ENCODE data around the gene NFKBIB.
"Not testable (repeated sequence)": the region's sequence is repeated elsewhere in the genome, so short reads cannot be mapped to it uniquely, and the experiment has no call there.

NFKBIB gene

DNA sequence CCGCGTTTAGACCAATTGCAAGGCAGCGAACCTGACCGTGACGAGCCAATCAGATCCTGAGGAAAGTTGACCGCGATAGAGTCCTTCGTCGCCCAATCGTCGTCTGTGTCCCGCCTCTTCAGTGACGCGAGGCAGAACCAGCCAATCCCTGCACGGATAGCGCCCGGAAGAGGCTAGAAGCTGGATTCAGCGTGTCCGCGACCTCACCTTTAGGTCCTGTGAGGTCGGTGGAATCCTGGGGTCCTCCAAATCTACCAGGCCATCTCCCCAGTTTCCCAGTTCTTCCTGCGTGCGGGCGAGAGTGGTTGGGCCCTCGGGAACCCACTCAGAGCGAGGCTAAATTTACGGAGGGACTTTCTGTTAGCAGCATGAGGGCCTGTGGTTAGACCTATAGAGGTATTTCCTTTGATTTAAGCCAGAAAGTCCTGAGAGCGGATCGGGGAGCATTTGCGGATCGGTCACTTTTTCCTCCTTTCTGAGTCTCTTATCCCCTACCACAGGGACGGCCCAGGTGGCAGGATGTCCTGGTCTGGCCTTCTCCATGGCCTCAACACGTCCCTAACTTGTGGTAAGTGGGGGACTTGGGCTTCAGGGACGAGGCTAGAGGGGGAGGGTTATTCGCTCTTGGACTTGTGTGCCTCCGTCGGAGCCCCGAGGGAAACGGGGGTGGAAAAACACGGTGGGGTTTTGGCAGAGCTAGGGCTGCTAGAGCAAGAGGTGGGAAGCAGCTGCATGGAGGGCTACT, 31.2 kb downstream of the NFKBIB start, which contains the start of gene MRPS12:
MRPS12 (plus strand) TSS at position 169 of the 745 bp plus-strand sequence; CDS start at position 520, 351 bp downstream.
- DNase-seq = peak; percentile 99

DNA sequence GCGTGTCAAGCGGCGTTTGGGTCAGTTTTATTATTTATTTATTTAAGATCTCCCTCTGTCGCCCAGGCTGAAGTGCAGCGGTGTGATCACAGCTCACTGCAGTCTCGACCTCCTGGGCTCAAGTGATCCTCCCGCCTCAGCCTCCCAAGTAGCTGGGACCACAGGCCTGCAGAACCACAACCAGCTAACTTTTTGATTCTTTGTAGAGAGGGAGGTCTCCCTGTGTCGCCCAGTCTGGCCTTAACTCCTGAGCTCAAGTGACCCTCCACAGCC, 31.7 kb downstream of the NFKBIB start:
- DNase-seq = no peak

DNA sequence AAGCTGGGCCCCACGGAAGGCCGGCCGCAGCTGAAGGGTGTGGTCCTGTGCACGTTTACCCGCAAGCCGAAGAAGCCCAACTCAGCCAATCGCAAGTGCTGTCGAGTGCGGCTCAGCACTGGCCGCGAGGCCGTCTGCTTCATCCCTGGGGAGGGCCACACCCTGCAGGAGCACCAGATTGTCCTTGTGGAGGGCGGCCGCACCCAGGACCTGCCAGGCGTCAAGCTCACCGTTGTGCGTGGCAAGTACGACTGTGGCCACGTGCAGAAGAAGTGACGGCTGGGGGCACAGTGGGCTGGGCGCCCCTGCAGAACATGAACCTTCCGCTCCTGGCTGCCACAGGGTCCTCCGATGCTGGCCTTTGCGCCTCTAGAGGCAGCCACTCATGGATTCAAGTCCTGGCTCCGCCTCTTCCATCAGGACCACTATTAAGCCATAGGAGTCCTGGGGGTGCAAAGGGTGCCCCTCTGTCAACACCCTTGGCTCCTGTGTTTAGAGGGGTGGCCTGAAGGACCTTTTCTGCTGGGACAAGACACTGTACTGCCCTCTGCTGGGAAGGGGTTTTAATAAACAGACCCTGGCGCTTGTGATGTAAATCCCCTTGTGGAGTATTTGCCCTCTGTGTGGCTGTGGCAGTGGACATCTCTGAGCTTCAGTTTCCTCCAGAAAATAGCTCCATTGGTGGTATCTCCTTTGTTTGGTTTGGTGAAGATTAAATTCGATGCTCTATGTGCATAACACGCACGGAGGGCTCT, 32.8 kb downstream of the NFKBIB start:
- DNase-seq = peak; percentile 65

DNA sequence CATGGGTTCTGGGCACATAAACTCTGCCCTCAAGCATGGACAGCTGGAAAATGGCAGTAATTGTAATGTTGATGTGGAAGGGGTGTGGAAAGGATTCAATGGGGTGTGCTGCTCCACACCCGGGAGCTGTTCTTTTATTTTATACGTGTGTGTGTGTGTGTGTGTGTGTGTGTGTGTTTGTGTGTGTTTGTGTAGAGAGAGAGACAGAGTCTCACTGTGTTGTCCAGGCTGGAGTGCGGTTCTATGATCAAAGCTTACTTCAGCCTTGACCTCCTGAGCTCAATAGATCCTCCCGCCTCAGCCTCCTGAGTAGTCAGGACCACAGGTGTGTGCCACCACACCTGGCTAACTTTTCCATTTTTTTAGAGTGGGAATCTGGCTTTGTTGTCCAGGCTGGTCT, 33.8 kb downstream of the NFKBIB start:
- no peak for DNase-seq

DNA sequence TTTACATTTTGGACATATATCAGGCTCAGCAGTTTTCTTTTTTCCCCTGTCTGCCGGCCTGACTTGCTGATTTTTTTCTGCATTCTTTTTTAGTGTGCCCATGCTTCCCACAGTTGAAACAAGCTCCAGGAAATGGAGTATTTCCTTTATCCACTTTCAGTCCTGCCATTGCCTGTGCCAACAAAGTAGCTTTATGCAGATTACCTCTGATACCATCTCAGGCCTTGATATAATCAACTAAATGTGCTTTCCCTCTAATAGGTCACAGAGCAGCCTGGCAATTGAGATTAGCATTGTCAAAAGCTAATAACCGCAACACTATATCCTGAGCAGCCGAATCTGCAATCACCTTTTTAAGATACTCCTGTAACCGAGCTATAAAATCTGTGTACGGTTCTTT, 40.2 kb downstream of the NFKBIB start:
- DNase-seq = no peak

DNA sequence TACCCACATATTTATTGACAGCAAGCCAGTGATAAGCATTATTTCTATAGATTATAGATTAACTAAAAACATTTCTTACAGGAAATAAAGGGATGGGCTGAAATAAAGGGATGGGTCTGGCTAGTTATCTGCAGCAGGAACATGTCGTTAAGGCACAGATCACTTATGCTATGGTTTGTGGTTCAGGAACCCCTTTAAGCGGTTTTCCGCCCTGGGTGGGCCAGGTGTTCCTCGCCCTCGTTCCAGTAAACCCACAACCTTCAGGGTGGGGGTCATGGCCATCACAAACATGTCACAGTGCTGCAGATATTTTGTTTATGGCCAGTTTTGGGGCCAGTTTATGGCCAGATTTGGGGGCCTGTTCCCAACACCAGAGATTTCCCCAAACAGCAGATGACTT, 41.7 kb downstream of the NFKBIB start:
- not testable (repeated sequence) for DNase-seq

DNA sequence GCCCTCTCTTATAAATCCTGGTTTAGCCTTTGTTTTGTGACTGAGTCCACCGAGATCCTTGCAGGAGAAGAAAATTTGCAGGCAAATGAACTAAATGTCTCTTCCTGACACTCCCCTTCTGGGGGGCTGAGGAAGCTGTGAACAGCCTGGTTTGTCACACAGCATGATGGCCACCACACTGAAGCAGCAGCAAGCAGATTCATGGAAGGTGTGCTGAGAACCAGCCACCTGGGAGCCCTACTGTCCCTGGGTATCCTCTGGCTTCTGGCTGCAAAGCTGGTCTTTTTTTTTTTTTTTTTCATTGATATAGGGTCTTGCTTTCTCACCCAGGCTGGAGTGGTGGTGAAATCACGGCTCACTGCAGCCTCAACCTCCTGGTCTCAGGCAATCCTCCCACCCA, 42.2 kb downstream of the NFKBIB start:
- no peak for DNase-seq

DNA sequence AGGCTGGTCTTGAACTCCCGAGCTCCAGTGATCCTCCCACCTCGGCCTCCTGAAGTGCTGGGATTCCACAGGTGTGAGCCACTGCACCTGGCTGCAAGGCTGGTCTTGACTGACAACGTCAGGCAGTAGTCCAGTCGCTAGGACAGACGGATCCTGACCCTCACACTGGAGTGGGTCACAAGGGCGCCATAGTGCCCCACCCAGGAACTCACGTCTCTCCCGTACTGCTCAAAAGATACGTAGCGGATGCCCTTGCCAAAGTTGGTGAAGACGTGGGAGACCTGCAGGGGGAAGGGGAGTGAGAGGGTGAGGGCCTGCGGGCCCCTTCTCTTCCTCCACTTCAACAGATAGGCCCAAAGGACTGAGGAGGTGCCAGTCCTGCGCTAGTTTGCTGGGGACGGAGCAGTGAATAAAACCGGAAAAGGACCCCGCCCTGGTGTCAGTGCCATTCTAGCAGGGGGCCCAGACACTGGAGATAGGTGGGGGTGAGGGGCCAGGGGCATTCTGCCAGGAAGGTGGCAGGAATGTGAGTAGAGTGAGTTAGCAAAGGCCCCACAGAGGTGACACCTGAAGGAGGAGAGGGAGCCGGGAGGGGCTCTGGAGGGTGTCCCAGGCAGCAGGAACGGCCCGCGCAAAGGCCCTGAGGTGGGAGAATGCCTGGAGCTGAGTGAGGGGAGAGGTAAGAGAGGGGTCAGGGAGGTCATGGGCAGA, 42.9 kb downstream of the NFKBIB start:
- DNase-seq = no peak

DNA sequence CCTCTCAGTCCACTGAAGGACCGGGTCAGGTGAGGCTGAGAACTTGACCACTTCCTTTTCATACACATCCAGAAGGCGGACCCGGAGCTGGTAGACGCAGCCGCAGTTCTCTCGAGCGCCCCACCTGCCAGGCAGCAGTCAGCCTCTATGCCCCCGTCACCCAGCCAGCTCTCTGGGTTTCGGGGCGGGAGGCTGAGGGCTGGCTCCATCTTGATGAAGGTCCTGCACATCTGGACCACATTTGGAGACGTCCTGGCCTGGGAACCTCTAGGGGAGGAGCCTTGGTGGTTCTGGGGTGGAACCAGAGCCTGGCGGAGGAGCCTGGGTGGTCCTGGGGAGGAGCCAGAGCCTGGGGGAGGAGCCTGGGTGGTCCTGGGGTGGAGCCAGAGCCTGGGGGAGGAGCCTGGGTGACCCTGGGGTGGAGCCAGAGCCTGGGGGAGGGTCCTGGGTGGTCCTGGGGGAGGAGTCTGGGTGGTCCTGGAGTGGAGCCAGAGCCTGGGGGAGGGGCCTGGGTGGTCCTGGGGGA, 45.3 kb downstream of the NFKBIB start:
- no peak for DNase-seq

DNA sequence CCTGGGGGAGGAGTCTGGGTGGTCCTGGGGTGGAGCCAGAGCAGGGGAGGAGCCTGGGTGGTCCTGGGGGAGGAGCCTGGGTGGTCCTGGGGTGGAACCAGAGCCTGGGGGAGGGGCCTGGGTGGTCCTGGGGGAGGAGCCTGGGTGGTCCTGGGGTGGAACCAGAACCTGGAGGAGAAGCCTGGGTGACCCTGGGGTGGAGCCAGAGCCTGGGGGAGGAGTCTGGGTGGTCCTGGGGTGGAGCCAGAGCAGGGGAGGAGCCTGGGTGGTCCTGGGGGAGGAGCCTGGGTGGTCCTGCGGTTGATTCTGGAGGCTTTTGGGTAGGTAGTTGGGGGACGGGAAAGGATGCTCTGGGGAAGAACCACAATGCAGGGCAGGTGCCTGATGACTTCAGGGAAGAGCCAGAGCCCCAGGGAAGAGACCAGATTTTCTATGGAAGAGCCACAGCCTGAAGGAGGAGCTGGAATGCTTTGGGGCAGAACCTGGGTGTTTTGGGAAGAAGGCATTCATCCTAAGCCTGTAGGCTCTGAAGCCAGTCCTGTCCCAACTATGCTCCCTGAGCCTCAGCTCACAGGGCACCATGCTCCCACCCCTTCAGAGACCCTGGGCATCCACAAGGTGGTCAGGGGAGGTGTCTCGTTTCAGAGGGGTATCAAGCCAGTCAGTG, 45.9 kb downstream of the NFKBIB start:
- no peak for DNase-seq

DNA sequence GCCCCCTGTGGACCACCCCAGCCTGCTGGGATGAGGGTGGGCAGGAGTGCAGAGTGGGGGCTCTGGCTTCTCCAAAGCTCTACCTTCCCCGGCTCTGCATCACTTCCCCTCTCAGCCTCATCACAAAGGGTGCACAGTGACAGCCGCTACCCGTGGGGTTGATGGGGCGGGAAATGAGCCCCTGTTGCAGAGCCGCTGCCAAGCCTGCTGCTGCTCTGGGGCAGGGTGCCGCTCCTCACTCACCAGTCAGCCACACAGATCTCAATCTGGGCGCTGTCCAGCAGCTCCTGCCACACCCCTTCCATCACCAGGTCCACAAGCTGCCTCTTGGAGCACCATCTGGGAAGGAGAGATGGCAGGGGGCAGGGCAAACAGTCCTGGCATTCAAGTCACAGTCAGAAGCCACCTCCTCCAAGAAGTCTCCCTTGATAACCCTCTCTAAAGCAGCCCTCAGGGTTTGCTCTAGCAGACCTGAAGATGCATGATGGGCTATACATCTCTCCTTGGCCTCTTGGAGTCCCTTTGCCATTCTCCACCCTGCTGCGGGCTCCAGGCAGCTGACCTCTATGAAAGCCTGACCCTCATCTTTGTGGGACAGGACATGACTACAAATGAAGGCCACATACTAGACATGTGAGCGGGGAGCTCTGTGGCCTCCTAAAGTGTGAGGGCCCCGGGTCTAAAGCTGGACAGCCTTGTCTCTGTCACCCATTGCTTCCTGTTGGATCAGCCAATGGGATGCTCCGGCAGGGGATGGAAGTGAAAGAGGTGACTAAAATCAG, 46.7 kb downstream of the NFKBIB start:
- no peak for DNase-seq

DNA sequence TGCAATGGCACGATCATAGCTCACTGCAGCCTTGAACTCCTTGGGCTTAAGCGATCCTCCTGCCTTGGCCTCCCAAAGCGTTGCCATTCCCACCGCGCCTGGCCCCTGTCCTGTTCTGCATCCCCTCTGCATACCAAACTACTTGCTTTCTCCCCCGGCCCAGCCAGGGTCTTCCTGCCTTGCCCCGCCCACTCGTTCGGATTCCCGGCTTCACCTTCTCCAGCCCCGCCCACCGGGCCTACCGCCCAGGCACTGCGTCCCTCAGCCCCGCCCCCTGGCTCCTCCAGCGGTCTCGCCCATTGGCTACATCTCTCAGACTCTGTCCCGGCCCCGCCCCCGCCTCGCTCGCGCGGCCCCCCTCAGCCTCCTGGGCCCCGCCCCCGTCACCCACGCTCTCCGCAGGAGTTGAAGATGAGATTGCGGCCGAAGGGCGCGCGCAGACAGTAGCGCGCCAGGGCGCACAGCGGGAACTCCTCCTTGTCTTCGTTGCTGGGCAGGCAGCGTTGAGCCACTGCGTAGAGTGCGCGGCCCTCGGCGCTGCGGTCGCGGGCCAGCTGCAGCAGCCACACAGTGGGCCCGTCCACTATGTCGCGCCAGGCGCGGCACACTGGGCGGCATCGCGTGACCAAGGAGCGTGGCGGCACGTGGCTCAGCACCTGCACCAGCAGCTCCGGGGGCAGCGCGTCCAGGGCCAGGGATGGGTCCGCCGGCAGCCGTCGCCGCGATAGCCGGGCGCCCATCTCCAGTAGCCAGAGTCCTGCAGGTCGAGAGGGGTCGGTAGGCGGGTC, 50.0 kb downstream of the NFKBIB start:
- DNase-seq = peak; percentile 88

DNA sequence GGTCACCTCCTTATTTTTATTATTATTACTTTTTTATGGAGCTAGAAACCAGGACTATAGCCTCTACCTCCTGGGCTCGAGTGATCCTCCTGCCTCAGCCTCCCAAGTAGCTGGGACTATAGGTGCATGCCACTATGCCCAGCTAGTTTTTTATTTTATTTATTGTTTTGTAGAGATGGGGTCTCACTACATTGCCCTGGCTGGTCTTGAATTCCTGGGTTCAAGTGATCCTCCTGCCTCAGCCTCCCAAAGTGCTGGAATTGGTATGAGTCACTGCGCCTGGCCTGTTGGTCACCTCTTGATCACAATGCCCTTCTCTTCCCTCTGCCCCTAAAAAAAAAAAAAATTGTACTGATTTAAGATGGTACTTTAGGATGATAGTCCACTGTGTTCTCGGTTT, 51.4 kb downstream of the NFKBIB start:
- DNase-seq = no peak

DNA sequence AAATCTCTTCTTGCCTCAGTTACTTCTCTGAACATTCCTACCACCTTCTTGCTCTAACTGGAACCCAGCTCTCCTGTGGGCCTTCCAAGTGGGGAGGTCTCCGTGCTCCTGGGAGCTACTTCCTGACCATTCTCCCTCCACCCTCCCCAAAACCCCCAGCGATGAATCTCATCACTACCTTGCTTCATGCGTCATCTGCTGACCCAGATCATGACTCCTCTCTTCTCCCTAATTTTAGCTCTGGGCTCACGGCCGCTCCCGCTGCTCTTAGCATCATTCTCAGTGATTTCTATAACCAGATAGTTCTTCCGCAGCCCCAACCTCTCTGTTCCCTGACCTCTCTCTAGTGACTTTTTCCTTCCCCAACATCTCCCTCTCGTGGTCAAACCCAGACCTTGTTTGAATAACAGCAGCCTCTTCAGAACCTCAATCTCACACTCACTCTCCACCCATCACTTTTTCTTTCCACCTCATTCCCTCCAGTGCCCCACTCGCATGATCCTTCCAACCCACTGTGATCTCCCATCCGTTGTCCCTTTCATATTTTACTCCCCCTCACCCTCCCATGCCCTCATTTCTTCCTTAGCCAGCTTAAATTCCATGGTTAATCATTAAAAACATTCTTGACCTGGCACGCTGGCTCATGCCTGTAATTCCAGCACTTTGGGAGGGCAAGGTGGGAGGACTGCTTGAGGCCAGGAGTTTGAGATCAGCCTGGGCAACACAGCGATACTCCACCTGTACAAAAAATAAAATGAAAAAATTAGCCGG, 52.8 kb downstream of the NFKBIB start:
- peak; percentile 62 for DNase-seq

DNA sequence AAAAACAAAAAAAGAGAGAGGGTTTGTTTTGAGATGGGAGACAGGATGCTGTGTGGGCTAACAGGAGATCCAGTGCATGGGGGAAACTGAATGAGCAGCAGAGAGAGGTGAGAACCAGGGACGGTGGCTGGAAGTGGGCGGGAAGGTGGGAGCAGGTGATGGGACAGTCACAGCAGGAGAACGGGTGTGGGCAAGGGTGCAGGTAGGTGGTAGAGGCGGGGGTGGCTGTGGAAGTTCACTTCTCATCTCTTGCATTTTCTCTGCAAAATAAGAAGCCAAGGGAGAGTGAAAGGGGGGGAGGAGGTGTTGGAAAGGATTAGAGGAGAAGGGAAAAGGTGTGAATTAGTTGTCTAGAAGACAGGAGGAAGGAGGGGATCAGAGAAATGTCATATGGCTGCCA, 53.9 kb downstream of the NFKBIB start:
- no peak for DNase-seq

DNA sequence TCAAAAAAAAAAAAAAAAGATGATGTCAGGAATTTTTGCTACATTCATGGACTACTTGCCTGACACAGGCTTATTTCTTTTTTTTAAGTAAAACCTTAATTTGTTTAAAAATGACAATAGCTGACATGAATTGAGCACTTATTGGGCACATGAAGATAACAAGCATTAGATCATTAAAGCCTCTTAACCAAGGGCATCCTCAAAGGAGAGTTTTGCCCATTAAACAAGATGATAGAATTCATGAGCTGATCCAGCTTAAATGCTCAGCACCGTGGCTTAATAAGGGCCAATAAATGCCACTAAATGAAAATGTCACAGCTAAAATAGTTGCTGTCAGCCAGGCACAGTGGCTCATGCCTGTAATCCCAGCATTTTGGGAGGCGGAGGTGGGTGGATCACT, 56.5 kb downstream of the NFKBIB start:
- no peak for DNase-seq

DNA sequence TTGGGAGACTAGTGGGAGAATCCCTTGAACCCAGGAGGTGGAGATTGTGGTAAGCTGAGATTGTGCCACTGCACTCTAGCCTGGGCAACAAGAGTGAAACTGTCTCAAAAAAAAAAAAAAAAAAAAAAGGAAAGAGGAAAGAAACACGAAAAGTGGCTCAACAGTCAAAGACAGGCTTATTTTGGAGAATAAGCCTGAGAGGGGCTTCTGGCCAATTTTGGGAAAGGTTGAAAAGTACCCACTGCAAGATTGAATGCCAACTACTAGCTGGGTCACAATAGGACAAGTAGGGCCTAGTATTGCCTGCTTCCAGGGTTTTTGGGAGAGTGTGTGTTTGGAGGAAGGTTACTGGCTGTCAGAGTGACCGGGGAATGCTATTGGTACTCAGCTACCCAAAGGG, 58.5 kb downstream of the NFKBIB start:
- DNase-seq = no peak

Data from CD4-positive, alpha-beta T cell treated with Interleukin-10 for 1 hour (primary cell).